ENCODE measurements around the gene PIGQ. TPM values are rescaled to one million over a fixed set of nuclear protein-coding genes. Genes with fewer than 3 reads are reported as not detected.

PIGQ gene
- 12.3 and 28.8 TPM in 2 replicates for total RNA-seq

DNA sequence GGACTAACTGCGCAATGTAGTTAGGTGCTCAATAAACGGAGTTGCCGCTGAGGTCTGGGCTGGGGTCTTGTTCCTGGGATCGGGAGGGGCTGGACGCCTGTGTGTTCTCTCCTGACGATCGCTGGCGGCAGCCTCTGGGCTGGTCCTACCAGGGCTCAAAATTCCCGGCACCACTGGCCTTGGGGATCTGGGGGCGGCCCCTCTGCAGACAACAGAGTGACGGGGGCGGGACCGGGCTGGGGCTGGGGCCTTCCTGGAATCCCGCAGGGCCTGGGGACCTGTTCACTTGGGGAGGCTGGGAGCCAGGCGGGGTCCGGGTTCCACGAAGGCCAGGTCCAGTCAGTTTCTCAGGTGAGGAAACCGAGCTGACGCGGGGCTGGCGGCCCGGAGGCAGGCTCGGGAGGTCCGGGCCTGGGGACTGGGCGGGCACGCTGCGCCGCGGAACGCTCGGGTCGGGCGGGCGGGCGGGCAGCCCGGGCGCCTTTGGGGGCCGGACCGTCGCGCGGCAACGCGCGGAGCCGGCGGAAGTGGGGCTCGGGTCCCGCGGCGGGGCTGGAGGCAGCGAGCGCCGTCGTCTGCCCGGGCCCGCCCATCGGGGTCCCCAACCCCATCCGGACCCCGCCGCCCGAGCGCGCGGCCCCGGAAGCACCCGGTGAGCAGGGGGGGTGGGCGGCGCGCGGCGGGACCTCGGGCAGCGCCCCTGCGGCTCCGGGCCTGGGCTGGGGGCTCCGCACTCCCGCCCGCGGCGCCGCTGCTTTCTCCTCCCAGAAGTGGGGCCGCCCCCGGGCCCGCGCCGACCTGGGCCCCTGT, at the start of gene PIGQ:
Gene PIGQ, plus strand, starts transcription at position 524 of the 810 bp plus-strand sequence. CDS start 4,107 bp downstream, outside the sequence.
- peak in 1 of 2 donors; percentile 74 for DNase-seq (ENCODE audit: low read depth in 2 of 2)

- no peak for DNase-seq (ENCODE audit: low read depth in 2 of 2)
Observed at GRCh38 chr16:520847-521246, 48.9 kb upstream of the PIGQ start.

DNA sequence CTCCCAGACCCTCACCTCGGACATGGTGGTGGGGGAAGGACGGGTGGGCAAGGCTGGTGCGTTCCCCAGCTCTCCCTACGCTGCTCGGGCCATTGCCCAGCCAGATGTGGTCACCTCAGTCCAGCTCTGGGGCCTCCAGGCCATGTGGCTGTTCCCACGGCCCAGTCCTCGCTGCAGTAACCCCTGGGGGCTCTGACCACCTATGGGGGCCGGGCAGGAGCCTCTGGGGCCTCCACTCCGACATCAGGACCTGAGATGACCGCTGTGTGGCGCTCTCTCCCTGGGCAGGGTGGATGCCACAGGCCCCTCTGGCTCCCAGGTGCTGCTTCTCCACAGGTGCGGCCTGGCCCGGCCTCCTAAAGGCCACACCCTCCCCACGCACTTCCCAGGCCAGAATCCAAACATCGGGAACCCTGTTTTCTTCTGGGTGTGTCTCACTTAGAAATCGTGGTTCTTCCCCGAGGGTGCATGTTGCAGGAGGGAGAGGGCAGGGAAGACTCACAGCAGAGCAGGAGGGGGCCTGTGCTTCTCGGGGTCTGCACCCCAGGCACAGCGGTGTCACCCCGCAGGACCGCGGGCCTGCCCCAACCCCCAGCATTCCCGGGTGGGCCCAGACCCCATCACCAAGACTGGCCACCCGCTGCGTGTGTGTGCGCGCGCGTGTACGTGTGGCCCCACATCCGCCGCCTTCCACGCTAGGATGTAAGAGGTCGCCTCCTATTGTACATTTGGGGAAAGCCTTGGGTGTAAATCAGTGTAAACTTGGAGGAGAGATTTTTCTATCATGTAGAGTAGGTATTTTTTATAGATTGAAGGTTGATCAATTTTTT, 48.2 kb upstream of the PIGQ start:
- DNase-seq (ENCODE audit: low read depth in 2 of 2), result no peak

DNA sequence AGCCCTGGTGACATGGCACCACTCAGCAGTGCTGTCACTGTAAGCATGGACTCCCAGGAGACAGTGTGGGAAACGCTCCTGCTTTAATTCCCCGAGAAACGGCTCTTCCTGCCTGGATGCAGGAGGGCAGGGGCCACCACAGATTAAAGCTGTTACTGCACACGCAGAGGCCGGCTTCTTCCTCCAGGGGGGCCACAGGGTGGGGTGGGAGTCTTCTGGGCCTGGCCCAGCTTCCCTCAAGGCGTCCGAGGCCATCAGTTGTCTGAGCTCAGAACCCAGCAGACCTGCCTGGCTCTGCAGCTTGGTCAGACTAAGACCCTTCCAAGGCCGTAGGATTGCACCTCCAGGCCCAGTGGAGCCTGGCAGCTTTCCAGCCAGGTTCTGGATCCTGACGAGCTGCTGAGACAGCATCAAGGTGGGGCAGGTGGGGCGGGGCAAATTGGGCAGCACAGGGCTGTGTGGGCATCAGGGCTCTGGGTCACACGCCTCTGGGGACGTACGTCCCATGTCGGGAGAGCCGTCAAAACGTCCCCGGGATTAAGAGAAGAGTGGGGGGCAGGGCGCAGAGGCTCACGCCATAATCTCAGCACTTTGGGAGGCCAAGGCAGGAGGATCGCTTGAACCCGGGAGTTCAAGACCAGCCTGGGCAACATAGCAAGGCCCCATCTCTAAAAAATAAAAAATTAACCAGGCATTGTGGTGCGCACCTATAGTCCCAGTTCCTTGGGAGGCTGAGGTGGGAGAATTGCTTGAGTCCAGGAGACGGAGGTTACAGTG, 47.3 kb upstream of the PIGQ start:
- DNase-seq (ENCODE audit: low read depth in 2 of 2), result no peak

DNA sequence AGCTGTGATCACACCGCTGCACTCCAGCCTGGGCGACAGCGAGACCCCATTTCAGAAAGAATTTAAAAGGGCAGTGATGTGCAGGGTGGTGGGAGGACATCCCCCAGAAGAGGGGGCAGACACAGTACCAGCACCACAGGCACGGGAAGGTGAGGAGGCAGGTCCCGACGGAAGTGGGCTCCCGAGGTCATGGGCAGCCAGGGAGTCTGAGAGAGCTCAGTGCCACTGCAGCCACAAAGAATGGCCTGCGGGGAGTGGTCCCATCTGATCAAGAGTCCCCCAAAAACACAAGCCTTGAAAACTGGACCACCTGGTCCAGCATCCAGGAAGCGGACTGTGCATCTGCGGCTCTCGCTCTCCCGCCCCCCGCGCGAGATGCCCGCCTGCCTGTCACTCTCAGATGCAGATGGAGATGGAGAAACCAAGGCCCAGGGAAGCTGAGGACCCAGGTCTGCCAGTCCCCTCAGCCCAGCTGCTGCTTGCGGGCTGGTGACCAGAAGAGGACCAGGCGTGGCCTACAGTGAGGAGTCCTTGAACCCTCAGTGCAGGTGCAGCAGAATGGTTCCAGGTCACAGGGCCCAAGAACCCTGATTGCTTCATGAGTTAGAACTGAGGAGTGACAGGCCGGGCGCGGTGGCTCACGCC, 46.5 kb upstream of the PIGQ start:
- DNase-seq (ENCODE audit: low read depth in 2 of 2), result no peak

DNA sequence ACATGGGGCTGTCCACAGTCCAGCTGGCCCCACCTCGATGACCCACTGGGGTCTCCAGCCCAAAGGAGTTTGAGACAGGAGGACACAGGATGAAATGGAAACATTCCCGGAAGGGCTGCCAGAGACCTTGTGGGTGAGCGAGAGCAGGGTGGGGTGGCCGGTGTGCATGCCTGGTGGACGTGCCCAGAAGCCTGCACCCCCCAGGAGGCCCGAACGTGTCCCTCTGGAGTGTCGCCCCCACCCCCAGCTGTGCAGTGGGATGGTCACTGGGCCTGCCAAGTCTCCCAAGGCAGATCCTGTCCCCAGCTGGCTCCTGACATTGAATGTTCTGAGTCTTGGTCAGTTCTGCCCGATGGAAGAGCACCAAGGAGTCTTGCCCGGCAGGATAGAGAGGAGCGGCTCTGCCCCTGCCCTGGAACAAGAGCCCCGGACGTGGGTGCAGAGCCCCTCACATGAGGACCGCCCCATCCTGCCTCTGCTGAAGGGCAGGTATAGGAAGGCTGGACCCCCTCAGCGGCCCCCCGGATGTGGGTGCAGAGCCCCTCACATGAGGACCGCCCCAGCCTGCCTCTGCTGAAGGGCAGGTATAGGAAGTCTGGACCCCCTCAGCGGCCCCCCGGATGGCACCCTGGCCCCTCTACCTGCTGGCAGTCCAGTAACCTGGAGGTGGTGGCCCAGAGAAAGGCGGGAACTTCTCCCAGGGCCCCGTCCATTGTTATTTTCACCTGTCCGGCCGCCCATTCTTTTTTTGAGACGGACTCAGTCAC, 45.3 kb upstream of the PIGQ start:
- DNase-seq (ENCODE audit: low read depth in 2 of 2), result no peak

DNA sequence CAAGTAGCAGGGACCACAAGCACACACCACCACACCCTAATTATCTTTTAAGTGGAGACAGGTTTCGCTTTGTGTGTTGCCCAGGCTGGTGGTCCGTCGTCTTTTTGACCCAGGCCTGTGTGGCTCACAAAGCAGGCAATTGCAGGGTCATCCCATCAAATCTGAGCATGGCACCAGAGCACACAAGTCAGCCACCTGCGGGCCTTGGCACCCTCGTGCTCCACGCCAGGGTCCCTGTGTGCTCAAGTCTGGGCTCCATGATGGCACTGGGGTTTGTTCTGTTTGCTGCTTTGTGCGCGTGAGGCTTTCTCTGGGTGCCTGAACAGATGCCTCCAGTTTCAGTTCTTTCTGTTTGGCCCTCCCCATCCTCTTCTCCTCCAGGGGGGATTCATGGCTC, 44.6 kb upstream of the PIGQ start:
- no peak for DNase-seq (ENCODE audit: low read depth in 2 of 2)

DNA sequence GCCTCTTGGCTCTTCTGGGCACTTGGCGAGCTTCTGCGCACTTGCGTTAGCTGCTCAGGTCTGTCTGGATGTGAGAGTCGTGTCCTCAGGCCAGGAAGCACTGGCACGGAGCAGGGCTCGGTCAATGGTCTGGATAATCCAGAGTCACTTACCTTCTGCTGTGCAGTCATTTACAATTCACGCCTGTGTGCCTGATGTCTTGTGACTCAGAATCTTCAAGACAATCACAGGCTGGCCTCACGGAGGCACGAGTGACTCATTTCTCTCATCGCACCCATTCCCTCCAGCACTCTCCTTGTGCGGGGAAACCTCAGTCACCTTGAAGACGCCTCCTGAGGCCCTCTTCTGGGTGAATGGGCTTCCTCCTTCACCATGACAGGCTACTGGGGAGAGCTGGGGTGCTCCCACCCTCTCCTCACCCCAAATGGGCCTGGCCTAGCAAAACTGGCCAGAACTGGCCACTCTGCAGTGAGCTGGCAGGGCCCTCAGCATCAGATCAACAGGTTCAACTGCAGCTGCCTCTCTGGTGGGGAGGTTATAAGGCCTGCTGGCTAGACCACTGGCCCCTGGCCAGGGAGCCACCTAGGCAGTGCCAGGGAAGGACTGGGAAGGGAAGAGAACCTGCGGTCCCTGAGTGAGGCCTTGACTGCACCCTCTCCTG, 44.1 kb upstream of the PIGQ start:
- peak in 1 of 2 donors; percentile 81 for DNase-seq (ENCODE audit: low read depth in 2 of 2)

GRCh38 chr16:526181-527014, 43.4 kb upstream of the PIGQ start:
- DNase-seq (ENCODE audit: low read depth in 2 of 2), result no peak

GRCh38 chr16:527015-527903, 42.5 kb upstream of the PIGQ start, which contains the start of gene CAPN15:
CAPN15 (plus strand) TSS chr16:527712; CDS start chr16:546839, 19,127 bp downstream.
- DNase-seq (ENCODE audit: low read depth in 2 of 2), result peak; percentile 61 to 91

GRCh38 chr16:528111-529011, 41.4 kb upstream of the PIGQ start:
- DNase-seq (ENCODE audit: low read depth in 2 of 2), result peak in 1 of 2 donors; percentile 61

- DNase-seq (ENCODE audit: low read depth in 2 of 2), result peak in 1 of 2 donors; percentile 20
Observed at GRCh38 chr16:529012-529575, 40.7 kb upstream of the PIGQ start.

- no peak for DNase-seq (ENCODE audit: low read depth in 2 of 2)
Observed at GRCh38 chr16:530111-530817, 39.5 kb upstream of the PIGQ start.

- no peak for DNase-seq (ENCODE audit: low read depth in 2 of 2)
Observed at GRCh38 chr16:531494-532125, 38.2 kb upstream of the PIGQ start.

DNA sequence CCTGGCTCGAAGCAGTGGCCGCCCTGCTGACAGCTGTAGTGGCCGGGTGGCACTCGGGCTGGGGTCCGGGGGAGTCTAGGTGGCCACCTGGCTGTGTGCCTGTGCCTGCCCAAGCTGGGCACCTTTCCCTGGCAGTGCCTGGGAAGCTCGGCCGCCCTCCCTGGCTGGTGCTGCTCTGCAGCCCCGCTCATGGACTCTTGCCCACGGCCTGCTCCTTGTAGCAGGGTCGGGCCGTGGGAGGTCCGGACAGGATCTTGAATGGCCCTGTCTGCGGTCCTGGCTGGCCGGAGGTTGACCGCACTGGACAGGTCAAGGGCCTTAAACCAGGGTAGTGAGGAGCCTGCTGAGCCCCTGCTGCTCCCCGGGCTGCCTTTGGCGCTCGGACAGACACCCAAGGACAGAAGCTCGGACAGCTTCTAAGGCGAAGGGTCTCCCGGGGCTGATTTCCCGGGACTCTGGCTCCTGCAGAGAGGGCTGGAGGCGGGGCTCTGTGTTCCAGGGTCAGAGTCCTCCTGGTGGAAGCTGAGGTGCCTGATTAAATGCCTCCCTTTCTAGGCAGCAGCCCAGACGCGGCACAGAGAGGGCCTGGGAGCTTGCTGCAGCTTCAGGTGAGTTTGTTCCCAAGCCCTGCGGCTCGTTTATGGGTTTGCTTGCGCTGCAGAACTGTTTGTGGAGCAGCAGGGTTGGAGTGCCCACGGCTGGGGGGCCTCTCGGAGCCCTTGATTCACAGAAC, 36.2 kb upstream of the PIGQ start:
- no peak for DNase-seq (ENCODE audit: low read depth in 2 of 2)

Measured in dermis microvascular lymphatic vessel endothelial cell (primary cell).